Astrocyte (in vitro differentiated cells and primary cell): ENCODE results near the gene GNAO1.

Source experiments
- EZH2 ChIP-seq: IDR thresholded peaks from 2 replicates; pipeline ENCODE4 v1.6.1; 2012; ENCODE audit warnings: mild to moderate bottlenecking, low read length, inconsistent platforms; ENCODE audit not compliant: insufficient read depth
- TF ChIP-seq, protein P1 (sequence below): IDR thresholded peaks from 2 replicates; pipeline ENCODE4 v1.5.1; 2011; ENCODE audit warnings: low read depth, mild to moderate bottlenecking, inconsistent platforms, low read length, moderate library complexity; ENCODE audit not compliant: insufficient read depth

DNA sequence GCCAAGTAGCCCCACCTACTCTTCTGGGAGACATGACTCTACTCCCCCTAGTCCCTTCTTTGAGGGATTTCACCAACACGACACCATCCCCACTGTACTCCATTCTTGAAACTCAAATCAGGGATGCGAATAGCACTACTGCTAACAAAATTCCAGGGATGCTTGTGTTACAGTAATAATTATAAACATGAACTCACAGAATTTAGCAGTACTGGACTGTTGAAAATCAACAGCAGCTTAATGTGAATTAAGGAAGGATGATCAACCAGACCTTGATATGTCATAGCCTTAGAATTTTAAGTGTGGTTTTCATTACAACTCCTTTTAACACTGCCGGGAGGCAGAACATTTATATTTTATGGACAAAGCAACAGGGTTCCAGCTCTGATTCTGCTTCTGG lies 196.1 kb downstream of the GNAO1 start:
- TF ChIP-seq, protein P1, sequence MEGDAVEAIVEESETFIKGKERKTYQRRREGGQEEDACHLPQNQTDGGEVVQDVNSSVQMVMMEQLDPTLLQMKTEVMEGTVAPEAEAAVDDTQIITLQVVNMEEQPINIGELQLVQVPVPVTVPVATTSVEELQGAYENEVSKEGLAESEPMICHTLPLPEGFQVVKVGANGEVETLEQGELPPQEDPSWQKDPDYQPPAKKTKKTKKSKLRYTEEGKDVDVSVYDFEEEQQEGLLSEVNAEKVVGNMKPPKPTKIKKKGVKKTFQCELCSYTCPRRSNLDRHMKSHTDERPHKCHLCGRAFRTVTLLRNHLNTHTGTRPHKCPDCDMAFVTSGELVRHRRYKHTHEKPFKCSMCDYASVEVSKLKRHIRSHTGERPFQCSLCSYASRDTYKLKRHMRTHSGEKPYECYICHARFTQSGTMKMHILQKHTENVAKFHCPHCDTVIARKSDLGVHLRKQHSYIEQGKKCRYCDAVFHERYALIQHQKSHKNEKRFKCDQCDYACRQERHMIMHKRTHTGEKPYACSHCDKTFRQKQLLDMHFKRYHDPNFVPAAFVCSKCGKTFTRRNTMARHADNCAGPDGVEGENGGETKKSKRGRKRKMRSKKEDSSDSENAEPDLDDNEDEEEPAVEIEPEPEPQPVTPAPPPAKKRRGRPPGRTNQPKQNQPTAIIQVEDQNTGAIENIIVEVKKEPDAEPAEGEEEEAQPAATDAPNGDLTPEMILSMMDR, result no peak
- no peak for TF ChIP-seq EZH2
